Breast epithelium (tissue), 4 donors: ENCODE results near the gene ODAD4. TPM values are rescaled to one million over a fixed set of nuclear protein-coding genes. Genes with fewer than 3 reads are reported as not detected.

ENCODE experiments used
- DNase-seq, 2 donors: peaks; one replicate each; pipeline ENCODE4 v3.0.0-alpha.2; 2019; ENCODE audit warnings: low spot score in 2 of 2
- H3K27ac ChIP-seq, 2 donors: fragments of 200-600 bp; sonication (generic) in 1 of 2; one replicate each; pipeline ENCODE4 v1.5.1; 2016 to 2019; ENCODE audit warnings: mild to moderate bottlenecking in 1 of 2
- H3K27me3 ChIP-seq, 2 donors: fragments of 200-600 bp; sonication (generic) in 1 of 2; one replicate each; pipeline versions ENCODE4 v1.5.1 to v1.6.0; 2017 to 2019; ENCODE audit warnings: control low read depth in 1 of 2, mild to moderate bottlenecking in 1 of 2
- H3K36me3 ChIP-seq: fragments of 200-600 bp; one replicate; pipeline ENCODE4 v1.5.1; 2019
- H3K4me1 ChIP-seq, 2 donors: fragments of 200-600 bp; sonication (generic); one replicate each; pipeline ENCODE4 v1.5.1; 2016 to 2019; ENCODE audit warnings: control low read depth in 1 of 2
- H3K4me3 ChIP-seq, 3 donors: fragments of 200-600 bp; sonication (generic); 1 replicate in 2 of 3; 2 replicates in 1 of 3; pipeline ENCODE4 v1.5.1; 2016 to 2019; ENCODE audit warnings: mild to moderate bottlenecking in 3 of 3, moderate library complexity in 2 of 3
- H3K9me3 ChIP-seq, 2 donors: fragments of 200-600 bp; sonication (generic) in 1 of 2; one replicate each; pipeline ENCODE4 v1.5.1; 2016 to 2019; ENCODE audit warnings: control low read depth in 1 of 2
- CTCF ChIP-seq, 3 donors: fragments of 450-650 bp; IDR thresholded peaks; one replicate each; pipeline ENCODE4 v1.5.1; 2016 to 2017; ENCODE audit warnings: antibody characterized with exemption in 3 of 3, mild to moderate bottlenecking in 3 of 3, moderate library complexity in 3 of 3
- POLR2A ChIP-seq: fragments of 450-650 bp; IDR thresholded peaks from one replicate; pipeline ENCODE4 v1.6.1; 2016; ENCODE audit warnings: antibody characterized with exemption, mild to moderate bottlenecking, moderate library complexity
- POLR2AphosphoS5 ChIP-seq, 3 donors: sonication (generic); formaldehyde crosslinking; IDR thresholded peaks; one replicate each; pipeline ENCODE4 v1.6.1; 2017; ENCODE audit warnings: antibody characterized with exemption in 3 of 3
- intact Hi-C: fragments of 100-400 bp; cut with DNase I; formaldehyde crosslinking; loops from one replicate; pipeline ENCODE4 v1.15.1; 2023; ENCODE audit warnings: low total_unique reads
- total RNA-seq, 3 donors: library from RNA; depleted of rRNA; stranded (reverse); fragments of >200 nt; gene quantifications; one replicate each; pipeline ENCODE4 v1.1.0, GENCODE V29; 2016

Gene ODAD4
- total RNA-seq, 3 donors from 2014 or later, result 0.48 to 3.2 (median 1.6) TPM

GRCh38 chr17:41891135-41892020, 39.0 kb upstream of the ODAD4 start:
- TF ChIP-seq POLR2AphosphoS5 (IDR thresholded peaks at IDR 0.05) (no peak), POLR2A (no peak), CTCF (IDR thresholded peaks at IDR 0.05) (no peak)
- no peaks in the 10 kb centered on the region for H3K4me1 ChIP-seq
- no peaks in the 10 kb centered on the region for H3K27me3 ChIP-seq
- no peak overlapping the region for H3K27ac ChIP-seq
- no peaks in the 10 kb centered on the region for H3K9me3 ChIP-seq
- H3K4me3 ChIP-seq, result no peak overlapping the region
- intact Hi-C loops, result loop anchor here (5.0 kb wide), 1 partner anchor 1259 kb away; no protein-coding TSS in a partner anchor
- no peak for DNase-seq
- no peaks in the 10 kb centered on the region for H3K36me3 ChIP-seq

DNA sequence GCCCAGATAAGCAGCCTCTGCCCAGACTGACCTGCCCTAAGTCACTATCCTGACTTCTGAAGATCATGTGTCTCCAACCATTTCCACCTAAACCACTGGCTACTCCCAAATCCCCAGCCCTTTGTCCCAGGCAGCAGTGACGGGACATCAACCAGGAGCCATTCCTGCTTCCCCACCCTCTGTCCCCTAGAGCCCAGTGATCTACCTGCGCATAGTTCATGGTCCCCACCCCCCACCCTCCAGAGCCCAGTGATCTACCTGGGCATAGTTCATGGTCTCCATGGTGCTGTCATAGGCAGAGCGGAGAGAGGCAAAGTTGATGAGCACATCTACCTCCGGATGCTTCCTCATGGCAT, 38.4 kb upstream of the ODAD4 start:
- H3K9me3 ChIP-seq, result no peaks in the 10 kb centered on the region
- no peaks in the 10 kb centered on the region for H3K4me1 ChIP-seq
- TF ChIP-seq POLR2A (no peak), POLR2AphosphoS5 (IDR thresholded peaks at IDR 0.05) (no peak), CTCF (IDR thresholded peaks at IDR 0.05) (no peak)
- no peaks in the 10 kb centered on the region for H3K27me3 ChIP-seq
- DNase-seq, result no peak
- H3K27ac ChIP-seq, result no peak overlapping the region
- intact Hi-C loops, result loop anchor here (5.0 kb wide), 1 partner anchor 1260 kb away; no protein-coding TSS in a partner anchor
- H3K4me3 ChIP-seq, result no peak overlapping the region
- H3K36me3 ChIP-seq, result no peaks in the 10 kb centered on the region

- H3K9me3 ChIP-seq, result no peaks in the 10 kb centered on the region
- intact Hi-C loops, result loop anchor here (5.0 kb wide), 1 partner anchor 1261 kb away; no protein-coding TSS in a partner anchor
- TF ChIP-seq CTCF (IDR thresholded peaks at IDR 0.05) (no peak), POLR2A (no peak), POLR2AphosphoS5 (IDR thresholded peaks at IDR 0.05) (no peak)
- H3K4me3 ChIP-seq, result no peak overlapping the region
- H3K36me3 ChIP-seq, result no peaks in the 10 kb centered on the region
- H3K4me1 ChIP-seq, result no peaks in the 10 kb centered on the region
- DNase-seq, result no peak
- H3K27ac ChIP-seq, result no peak overlapping the region
- no peaks in the 10 kb centered on the region for H3K27me3 ChIP-seq
Observed at GRCh38 chr17:41893384-41893783, 37.0 kb upstream of the ODAD4 start.

GRCh38 chr17:41894791-41895331, 35.6 kb upstream of the ODAD4 start:
- H3K27ac ChIP-seq, result peak overlapping the region in 1 of 2 donors; percentile 80
- no peaks in the 10 kb centered on the region for H3K27me3 ChIP-seq
- H3K4me3 ChIP-seq, result no peak overlapping the region
- TF ChIP-seq POLR2AphosphoS5 (IDR thresholded peaks at IDR 0.05) (peak in 1 of 3 donors; percentile 38), POLR2A (no peak)
- intact Hi-C loops, result loop anchor here (5.0 kb wide), 1 partner anchor 1263 kb away; no protein-coding TSS in a partner anchor
- H3K36me3 ChIP-seq, result no peaks in the 10 kb centered on the region
- H3K9me3 ChIP-seq, result no peaks in the 10 kb centered on the region
- no peaks in the 10 kb centered on the region for H3K4me1 ChIP-seq
- DNase-seq, result no peak

DNA sequence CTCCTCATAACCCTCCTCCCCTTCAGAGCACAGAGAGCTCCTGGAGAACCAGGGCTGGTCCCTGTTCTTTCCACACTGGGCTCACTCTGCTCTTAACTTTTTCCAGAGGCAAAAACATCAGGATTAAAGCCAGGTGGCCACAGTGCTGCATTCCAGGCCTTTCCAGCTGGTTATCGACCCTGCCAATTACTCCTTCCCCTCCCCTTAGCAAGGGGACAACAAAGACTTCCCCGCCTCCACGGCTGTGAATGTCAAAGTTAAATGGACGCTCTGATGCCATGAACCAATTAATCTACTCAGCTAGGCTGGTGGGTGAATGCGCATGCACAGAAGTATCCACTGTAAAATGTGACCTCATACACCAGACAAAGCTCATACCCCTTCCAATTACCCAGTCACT, 34.8 kb upstream of the ODAD4 start:
- DNase-seq, result no peak
- intact Hi-C loops, result no loop called here
- H3K4me1 ChIP-seq, result no peaks in the 10 kb centered on the region
- no peak for TF ChIP-seq CTCF (IDR thresholded peaks at IDR 0.05)
- no peak for TF ChIP-seq POLR2A
- TF ChIP-seq POLR2AphosphoS5 (IDR thresholded peaks at IDR 0.05), result peak in 2 of 3 donors; percentile 12 to 27
- no peaks in the 10 kb centered on the region for H3K27me3 ChIP-seq
- no peak overlapping the region for H3K4me3 ChIP-seq
- H3K9me3 ChIP-seq, result no peaks in the 10 kb centered on the region
- H3K36me3 ChIP-seq, result no peaks in the 10 kb centered on the region
- H3K27ac ChIP-seq, result peak overlapping the region in 1 of 2 donors; percentile 80
